Uterus (tissue), 4 donors: ENCODE data around the gene ZBTB8A. TPM values are rescaled to one million over a fixed set of nuclear protein-coding genes. Genes with fewer than 3 reads are reported as not detected.

Source experiments
- DNase-seq, 2 donors: peaks; one replicate each; pipeline ENCODE4 v3.0.0-alpha.2; 2019 to 2020
- H3K27ac ChIP-seq, 2 donors: fragments of 200-600 bp; sonication (generic); 1 replicate in 1 of 2; 2 replicates in 1 of 2; pipeline ENCODE4 v1.5.1; 2016 to 2018
- H3K27me3 ChIP-seq, 2 donors: fragments of 200-600 bp; sonication (generic); one replicate each; pipeline ENCODE4 v1.5.1; 2018 to 2019; ENCODE audit warnings: control low read depth in 1 of 2
- H3K36me3 ChIP-seq, 2 donors: fragments of 200-600 bp; sonication (generic); one replicate each; pipeline ENCODE4 v1.5.1; 2019; ENCODE audit warnings: control low read depth in 1 of 2
- H3K4me1 ChIP-seq, 2 donors: fragments of 200-600 bp; sonication (generic); one replicate each; pipeline ENCODE4 v1.5.1; 2018 to 2019; ENCODE audit warnings: control low read depth in 1 of 2
- H3K4me3 ChIP-seq, 2 donors: fragments of 200-600 bp; sonication (generic); 1 replicate in 1 of 2; 2 replicates in 1 of 2; pipeline ENCODE4 v1.5.1; 2018 to 2019; ENCODE audit warnings: mild to moderate bottlenecking in 1 of 2
- H3K9me3 ChIP-seq, 2 donors: fragments of 200-600 bp; sonication (generic); one replicate each; pipeline ENCODE4 v1.5.1; 2019; ENCODE audit warnings: control low read depth in 1 of 2
- CTCF ChIP-seq, 4 experiments: fragments of 200-600 bp in 2 of 4; fragments of 450-650 bp in 2 of 4; sonication (generic) in 2 of 4; IDR thresholded peaks; one replicate each; pipeline ENCODE4 v1.5.1; 2016 to 2019; ENCODE audit warnings: antibody characterized with exemption in 4 of 4, mild to moderate bottlenecking in 2 of 4, moderate library complexity in 1 of 4
- POLR2A ChIP-seq, 2 donors: fragments of 450-650 bp; IDR thresholded peaks; one replicate each; pipeline ENCODE4 v1.6.1; 2016; ENCODE audit warnings: antibody characterized with exemption in 2 of 2, mild to moderate bottlenecking in 1 of 2, moderate library complexity in 1 of 2
- intact Hi-C: fragments of 100-400 bp; cut with DNase I; formaldehyde crosslinking; loops from one replicate; pipeline ENCODE4 v1.15.1; 2023; ENCODE audit warnings: low total_unique reads
- total RNA-seq, 4 donors: library from RNA; depleted of rRNA in 3 of 4; stranded (reverse); fragments of >200 nt in 3 of 4; gene quantifications; one replicate each; pipeline versions ENCODE4 v1.1.0 to v1.2.4, GENCODE V29; 2014 to 2023
- donor health status: DM: yes; HTN: yes; CAD: no.

The ZBTB8A gene
- total RNA-seq, 4 donors from 2014 or later, result 4.1 to 42.2 (median 17.2) TPM

GRCh38 chr1:32496127-32496526, 43.1 kb upstream of the ZBTB8A start:
- intact Hi-C loops, result no loop called here
- TF ChIP-seq POLR2A (IDR thresholded peaks at IDR 0.05) (no peak), CTCF (IDR thresholded peaks at IDR 0.05) (no peak)
- Histone ChIP-seq H3K4me3 (peak overlapping the region in 1 of 2 donors; percentile 2), H3K9me3 (no peaks in the 10 kb centered on the region), H3K27ac (peak overlapping the region; percentile 51 to 72), H3K27me3 (no peaks in the 10 kb centered on the region), H3K36me3 (no peaks in the 10 kb centered on the region), H3K4me1 (peaks cover 0 to 7% of the 10 kb centered on the region in 2 donors)
- no peak for DNase-seq

GRCh38 chr1:32498751-32499150, 40.5 kb upstream of the ZBTB8A start:
- H3K27me3 ChIP-seq, result no peaks in the 10 kb centered on the region
- intact Hi-C loops, result no loop called here
- no peaks in the 10 kb centered on the region for H3K9me3 ChIP-seq
- no peaks in the 10 kb centered on the region for H3K36me3 ChIP-seq
- no peak overlapping the region for H3K4me3 ChIP-seq
- no peak overlapping the region for H3K27ac ChIP-seq
- no peak for DNase-seq
- TF ChIP-seq POLR2A (IDR thresholded peaks at IDR 0.05), result no peak
- no peak for TF ChIP-seq CTCF (IDR thresholded peaks at IDR 0.05)
- peaks cover 0 to 7% of the 10 kb centered on the region in 2 donors for H3K4me1 ChIP-seq

GRCh38 chr1:32500387-32501209, 38.6 kb upstream of the ZBTB8A start:
- no peaks in the 10 kb centered on the region for H3K27me3 ChIP-seq
- H3K27ac ChIP-seq, result peak overlapping the region; percentile 93 to 99
- no peaks in the 10 kb centered on the region for H3K36me3 ChIP-seq
- peaks cover 0 to 4% of the 10 kb centered on the region in 2 donors for H3K4me1 ChIP-seq
- peak overlapping the region; percentile 41 to 85 for H3K4me3 ChIP-seq
- no peaks in the 10 kb centered on the region for H3K9me3 ChIP-seq
- peak; percentile 64 to 75 for DNase-seq
- intact Hi-C loops, result no loop called here
- TF ChIP-seq CTCF (IDR thresholded peaks at IDR 0.05) (peak in 3 of 4 experiments; percentile 57 to 81 (median 60)), POLR2A (IDR thresholded peaks at IDR 0.05) (peak; percentile 21 to 70)

- DNase-seq, result peak; percentile 39 to 71
- Histone ChIP-seq H3K27ac (peak overlapping the region; percentile 93 to 99), H3K9me3 (no peaks in the 10 kb centered on the region), H3K36me3 (no peaks in the 10 kb centered on the region), H3K4me3 (no peak overlapping the region), H3K27me3 (no peaks in the 10 kb centered on the region), H3K4me1 (no peaks in the 10 kb centered on the region)
- intact Hi-C loops, result no loop called here
- TF ChIP-seq CTCF (IDR thresholded peaks at IDR 0.05) (no peak), POLR2A (IDR thresholded peaks at IDR 0.05) (peak in 1 of 2 donors; percentile 45)
Measured at GRCh38 chr1:32501865-32502264, 37.4 kb upstream of the ZBTB8A start.

- TF ChIP-seq POLR2A (IDR thresholded peaks at IDR 0.05), result no peak
- no peak for TF ChIP-seq CTCF (IDR thresholded peaks at IDR 0.05)
- intact Hi-C loops, result no loop called here
Measured at GRCh38 chr1:32503153-32503552, 36.1 kb upstream of the ZBTB8A start.

More at GRCh38 chr1:32503153-32503552, 36.1 kb upstream of the ZBTB8A start:
- no peaks in the 10 kb centered on the region for H3K36me3 ChIP-seq
- peak overlapping the region; percentile 20 to 93 for H3K27ac ChIP-seq
- H3K27me3 ChIP-seq, result no peaks in the 10 kb centered on the region
- no peaks in the 10 kb centered on the region for H3K9me3 ChIP-seq
- H3K4me3 ChIP-seq, result no peak overlapping the region
- no peaks in the 10 kb centered on the region for H3K4me1 ChIP-seq
- no peak for DNase-seq
